HG03558 (cell line): ENCODE results near the gene PIGX.

Experiments used
- ATAC-seq: cut with Tn5 transposase; IDR thresholded peaks from one replicate; pipeline ENCODE4 v1.9.1; 2021; ENCODE audit warnings: moderate number of reproducible peaks; ENCODE audit not compliant: unreplicated experiment; ENCODE audit errors: extremely low read depth

The PIGX gene

GRCh38 chr3:196753201-196753600 is 41.0 kb downstream of the PIGX start:
- no peak for ATAC-seq

DNA sequence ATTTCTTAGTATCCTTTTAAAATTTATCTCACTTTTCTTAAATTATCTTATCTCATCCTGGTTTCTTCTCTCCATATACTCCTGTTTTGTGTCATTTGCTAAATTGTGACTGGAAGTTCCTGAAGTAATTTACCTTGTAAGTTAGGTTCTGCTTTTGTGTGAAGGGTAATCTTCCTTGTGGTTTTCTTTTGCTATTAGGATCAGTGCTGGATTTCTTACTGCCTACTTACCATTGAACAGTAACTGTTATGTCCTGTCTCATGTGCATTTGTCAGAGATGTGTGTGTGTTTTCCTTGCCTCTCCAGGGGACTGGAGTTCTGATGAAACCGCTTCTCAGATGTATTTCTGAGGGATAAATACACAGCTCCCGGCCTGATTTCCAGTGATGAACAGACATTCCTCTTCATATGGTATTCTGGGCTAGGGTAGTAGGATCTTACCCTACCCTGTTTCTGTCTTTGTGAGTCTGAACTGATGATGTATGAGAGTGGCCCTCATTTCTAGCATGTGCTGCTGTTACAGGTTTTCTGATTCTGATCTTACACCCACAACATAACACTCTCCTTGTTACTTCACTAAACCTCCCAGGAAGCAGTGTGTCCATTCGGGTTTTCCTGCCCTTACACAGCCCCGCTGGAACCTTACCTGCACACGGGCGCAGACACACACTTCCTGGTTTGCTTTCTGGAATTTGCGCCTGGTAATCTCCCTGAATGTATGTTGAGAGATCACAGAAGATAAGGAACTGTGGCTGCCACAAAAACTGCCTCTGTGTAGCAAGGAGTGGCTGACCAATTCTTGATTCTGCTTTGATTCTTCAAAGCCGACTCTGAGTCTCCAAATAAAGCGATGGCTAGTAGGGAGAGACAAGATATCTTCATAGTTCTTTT is 42.2 kb downstream of the PIGX start:
- ATAC-seq: no peak

DNA sequence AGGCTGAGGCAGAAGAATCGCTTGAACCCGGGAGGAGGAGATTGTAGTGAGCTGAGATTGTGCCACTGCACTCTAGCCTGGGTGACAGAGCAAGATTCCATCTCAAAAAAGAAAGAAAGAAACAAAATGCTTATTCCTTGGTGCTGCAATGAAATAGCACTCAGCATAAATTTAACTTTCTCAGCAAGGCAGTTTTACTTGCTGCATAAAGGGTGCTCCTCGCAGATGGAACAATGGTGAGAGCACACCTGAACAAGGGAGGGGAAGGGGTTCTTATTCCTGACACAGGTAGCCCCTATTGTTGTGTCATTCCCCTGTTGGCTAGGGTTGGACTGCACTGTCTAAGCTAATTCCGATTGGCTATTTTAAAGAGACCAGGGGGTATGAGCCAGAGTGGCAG is 44.6 kb downstream of the PIGX start:
- ATAC-seq: no peak

DNA sequence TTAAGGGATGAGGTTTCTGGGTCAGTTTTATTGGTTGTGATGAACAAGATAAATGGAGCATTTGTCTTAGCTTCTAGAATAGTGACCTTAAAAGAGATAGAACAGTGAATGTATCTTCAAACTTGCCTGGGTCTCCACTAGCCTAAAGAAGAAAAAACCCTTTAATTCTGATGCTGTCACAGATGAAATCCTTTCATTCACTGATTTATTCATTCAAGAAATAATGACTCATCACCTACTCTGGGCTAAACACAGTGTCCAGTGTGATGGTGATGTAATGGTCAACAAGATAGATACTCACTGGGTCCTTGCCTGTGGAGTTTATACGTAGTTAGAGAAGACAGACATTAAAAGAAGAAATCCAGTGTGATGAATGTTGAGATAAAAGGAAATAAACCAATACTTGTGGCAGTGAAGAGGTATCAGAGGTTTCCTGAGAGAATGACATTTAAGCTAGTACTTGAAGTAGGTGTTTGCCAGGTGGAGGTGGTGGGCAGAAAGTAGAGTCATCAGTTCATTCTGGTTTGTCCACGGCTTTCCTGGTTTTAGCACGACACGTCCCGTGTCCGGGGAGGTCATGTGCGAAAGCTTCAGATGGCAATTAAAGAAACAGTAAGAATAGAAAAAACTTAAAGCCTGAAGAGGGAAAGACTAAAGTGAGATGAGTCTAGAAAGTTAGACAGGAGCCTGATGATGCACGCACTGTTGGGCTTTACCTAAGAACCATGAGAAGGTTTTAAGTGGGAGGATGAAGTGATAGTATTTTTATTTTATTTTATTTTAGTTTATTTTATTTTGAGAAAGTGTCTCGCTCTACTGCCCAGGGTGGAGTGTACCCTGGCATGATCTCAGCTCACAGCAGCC is 45.9 kb downstream of the PIGX start:
- no peak for ATAC-seq

GRCh38 chr3:196763179-196763578 is 51.0 kb downstream of the PIGX start:
- ATAC-seq: no peak

- ATAC-seq: no peak
These were observed 53.3 kb downstream of the PIGX start for GRCh38 chr3:196765454-196765853.

GRCh38 chr3:196771067-196771466 is 58.9 kb downstream of the PIGX start:
- ATAC-seq: no peak

DNA sequence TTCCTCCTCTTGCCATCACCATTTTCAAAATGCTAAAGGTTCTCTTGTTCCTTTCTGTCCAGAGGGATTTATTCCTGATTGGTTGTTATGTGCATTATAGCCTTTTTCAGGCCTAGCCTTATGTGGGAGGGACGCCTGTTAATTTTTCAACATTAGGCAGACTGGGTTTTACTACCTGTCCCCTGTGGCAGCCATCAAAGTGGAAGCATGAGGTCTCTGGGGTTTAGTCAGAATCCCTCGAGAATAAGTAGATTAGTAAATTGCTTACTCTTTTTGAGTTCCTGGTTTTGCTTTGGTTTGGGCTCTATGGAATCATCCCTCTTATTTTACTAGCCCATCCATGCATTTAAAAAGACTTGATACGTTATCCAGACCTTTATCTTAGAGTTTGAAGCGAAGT is 59.9 kb downstream of the PIGX start:
- ATAC-seq: no peak

DNA sequence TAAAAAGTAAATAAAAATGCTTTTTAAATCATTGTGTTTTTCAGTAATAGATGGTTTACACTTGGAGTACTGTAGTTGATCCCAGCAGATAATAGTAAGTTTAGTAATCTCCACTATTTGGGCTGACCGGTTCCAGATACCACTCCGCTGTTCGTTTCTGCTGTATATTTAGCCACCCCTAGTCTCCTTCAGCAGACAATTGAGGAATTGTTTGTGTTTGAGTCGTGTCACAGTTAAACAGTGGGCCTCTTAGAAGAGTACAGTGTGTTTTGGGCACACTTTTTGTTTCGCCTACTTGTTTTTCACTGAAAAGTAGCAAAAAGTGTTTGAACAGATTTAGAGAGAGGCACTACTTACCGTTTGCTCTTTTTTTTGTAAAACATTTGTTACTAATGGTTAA is 60.7 kb downstream of the PIGX start:
- ATAC-seq: no peak

DNA sequence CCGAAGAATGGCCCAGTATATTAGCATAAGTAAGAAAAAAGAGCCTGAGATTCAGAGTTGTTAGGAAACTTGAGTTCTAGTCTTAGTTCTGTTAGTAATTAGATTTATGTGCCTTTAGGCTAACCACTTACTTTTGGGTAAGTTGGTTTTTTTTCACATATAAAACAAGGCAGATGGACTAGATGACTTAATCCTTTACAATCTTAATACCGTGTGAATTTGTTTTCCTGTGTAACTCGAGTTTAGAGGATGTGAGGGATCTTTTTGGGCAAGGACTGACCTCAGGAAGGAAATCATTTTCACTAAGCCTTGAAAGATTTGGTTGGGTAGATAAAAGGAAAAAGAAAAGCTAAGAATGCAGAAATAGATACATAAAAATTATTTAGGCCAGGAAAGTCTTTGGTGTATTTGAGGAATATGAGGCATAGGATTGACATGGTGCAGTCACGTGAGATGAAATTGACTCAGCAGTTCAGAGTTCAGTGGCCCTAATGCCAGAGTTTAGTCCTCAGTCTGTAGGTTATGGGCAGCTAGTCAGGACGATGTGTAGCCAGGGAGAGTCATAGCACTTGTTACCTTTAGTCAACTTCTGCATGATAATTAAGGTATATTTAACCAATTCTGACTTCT is 62.1 kb downstream of the PIGX start:
- ATAC-seq: no peak

DNA sequence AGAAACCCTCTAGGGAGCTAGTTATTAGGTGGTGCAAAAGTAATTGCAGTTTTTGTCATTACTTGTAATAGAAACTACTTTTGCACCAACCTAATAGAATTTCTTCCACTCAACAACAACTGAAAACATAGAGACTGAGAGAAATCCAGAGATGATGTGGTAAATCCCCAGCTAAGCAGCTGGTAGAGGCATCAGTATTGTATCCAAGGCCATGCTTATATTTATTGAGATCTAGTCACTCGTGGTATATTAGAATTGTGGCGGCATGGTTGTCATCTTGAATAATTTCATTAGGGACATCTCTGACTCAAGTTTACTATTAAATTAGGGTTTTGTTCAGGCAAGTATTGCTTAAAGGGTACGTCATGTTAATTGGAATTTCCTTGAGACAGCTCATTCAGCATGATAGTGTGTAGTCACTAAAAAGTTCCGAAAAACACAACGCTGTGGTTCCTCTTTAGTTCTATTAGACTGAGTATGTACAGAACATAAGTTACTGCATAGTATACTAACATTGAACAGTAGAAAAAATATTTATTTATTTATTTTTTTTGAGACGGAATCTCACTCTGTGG is 62.8 kb downstream of the PIGX start:
- ATAC-seq: no peak

- ATAC-seq: no peak
These were observed 63.8 kb downstream of the PIGX start for GRCh38 chr3:196775938-196776337.

DNA sequence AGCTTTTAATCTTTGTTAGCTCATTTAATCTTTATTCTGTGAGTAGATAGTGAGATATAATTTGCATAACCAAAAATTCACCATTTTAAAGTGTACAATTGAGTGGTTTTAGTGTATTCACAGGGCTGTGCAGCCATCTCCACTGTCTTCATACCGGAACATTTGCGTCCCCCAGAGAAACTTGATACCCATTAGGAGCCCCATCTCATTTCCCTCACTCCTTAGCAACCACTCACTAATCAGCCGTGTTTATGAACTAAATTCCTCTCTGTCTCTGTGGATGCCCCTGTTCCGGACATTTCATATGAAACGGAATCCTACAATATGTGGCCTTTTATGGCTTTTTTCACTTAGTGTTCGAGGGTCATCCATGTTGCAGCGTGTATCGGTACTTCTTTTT is 65.7 kb downstream of the PIGX start:
- no peak for ATAC-seq

DNA sequence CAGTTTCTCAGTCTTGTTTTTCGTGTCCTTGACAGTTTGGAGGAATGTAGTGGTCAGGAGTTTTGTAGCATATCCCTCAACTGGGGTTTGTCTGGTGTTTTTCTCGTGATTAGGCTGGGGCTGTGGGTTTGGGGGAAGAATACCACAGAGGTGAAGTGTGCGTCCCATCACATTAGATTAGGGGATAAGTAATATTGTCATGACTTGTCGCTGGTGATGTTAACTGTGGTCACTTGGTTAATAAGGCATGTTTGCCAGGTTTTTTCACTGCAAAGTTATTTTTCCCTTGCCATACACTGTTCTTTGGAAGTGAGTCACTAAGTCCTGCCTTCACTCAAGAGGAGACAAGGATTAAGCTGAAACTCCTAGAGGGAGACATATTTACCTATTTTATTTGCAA is 66.6 kb downstream of the PIGX start:
- no peak for ATAC-seq

- no peak for ATAC-seq
These were observed 70.3 kb downstream of the PIGX start for GRCh38 chr3:196782511-196782910.
